Measurements from ENCODE around the gene MYRIP. TPM values are rescaled to one million over a fixed set of nuclear protein-coding genes. Genes with fewer than 3 reads are reported as not detected.
A peak's percentile ranks its signal among the peaks of the same experiment; 100 is the strongest.

The MYRIP gene
- total and polyA plus RNA-seq, 12 donors = 0.24 to 4.8 (median 1.4) TPM

- TF ChIP-seq POLR2A (IDR thresholded peaks at IDR 0.05) (no peak), CTCF (IDR thresholded peaks at IDR 0.05) (no peak)
- Histone ChIP-seq H3K4me1 (replicated peaks in 1 of 2) (no peaks in the 10 kb centered on the region), H3K27me3 (no peaks in the 10 kb centered on the region), H3K9me3 (replicated peaks in 1 of 3) (no peaks in the 10 kb centered on the region), H3K4me3 (no peak overlapping the region), H3K36me3 (replicated peaks in 1 of 2) (no peaks in the 10 kb centered on the region), H3K27ac (no peak overlapping the region)
- intact Hi-C loops (cut with DNase I) = no loop called here
- 91 to 97% (median 96%) methylated on average over 7 of the region's 7 CpGs for WGBS, 4 donors
- no peak for DNase-seq
These were observed 448.7 kb downstream of the MYRIP start for GRCh38 chr3:40258064-40258463.

GRCh38 chr3:40258555-40258954 is 449.1 kb downstream of the MYRIP start:
- WGBS, 4 donors = 68 to 85% (median 78%) methylated on average over 1 of the region's 1 CpG
- Histone ChIP-seq H3K27ac (no peak overlapping the region), H3K36me3 (replicated peaks in 1 of 2) (no peaks in the 10 kb centered on the region), H3K4me3 (no peak overlapping the region), H3K9me3 (replicated peaks in 1 of 3) (no peaks in the 10 kb centered on the region), H3K27me3 (no peaks in the 10 kb centered on the region), H3K4me1 (replicated peaks in 1 of 2) (no peaks in the 10 kb centered on the region)
- peak in 1 of 7 donors; percentile 11 for DNase-seq
- intact Hi-C loops (cut with DNase I) = no loop called here
- TF ChIP-seq CTCF (IDR thresholded peaks at IDR 0.05) = no peak
- no peak for TF ChIP-seq POLR2A (IDR thresholded peaks at IDR 0.05)

GRCh38 chr3:40262331-40262730 is 452.9 kb downstream of the MYRIP start:
- no peak for TF ChIP-seq POLR2A (IDR thresholded peaks at IDR 0.05)
- TF ChIP-seq CTCF (IDR thresholded peaks at IDR 0.05) = no peak
- no peaks in the 10 kb centered on the region for H3K36me3 ChIP-seq (replicated peaks in 1 of 2)
- no peaks in the 10 kb centered on the region for H3K4me1 ChIP-seq (replicated peaks in 1 of 2)
- no peaks in the 10 kb centered on the region for H3K27me3 ChIP-seq
- no peak overlapping the region for H3K27ac ChIP-seq
- intact Hi-C loops (cut with DNase I) = no loop called here
- DNase-seq = no peak
- no peaks in the 10 kb centered on the region for H3K9me3 ChIP-seq (replicated peaks in 1 of 3)
- H3K4me3 ChIP-seq = no peak overlapping the region

- intact Hi-C loops (cut with DNase I) = no loop called here
- no peak overlapping the region for H3K4me3 ChIP-seq
- TF ChIP-seq POLR2A (IDR thresholded peaks at IDR 0.05) (no peak), CTCF (IDR thresholded peaks at IDR 0.05) (no peak)
- no peaks in the 10 kb centered on the region for H3K9me3 ChIP-seq (replicated peaks in 1 of 3)
- 75 to 83% (median 79%) methylated on average over 1 of the region's 1 CpG for WGBS, 4 donors
- no peak for DNase-seq
- no peaks in the 10 kb centered on the region for H3K36me3 ChIP-seq (replicated peaks in 1 of 2)
- H3K4me1 ChIP-seq (replicated peaks in 1 of 2) = no peaks in the 10 kb centered on the region
- no peaks in the 10 kb centered on the region for H3K27me3 ChIP-seq
- no peak overlapping the region for H3K27ac ChIP-seq
These were observed 455.0 kb downstream of the MYRIP start for GRCh38 chr3:40264451-40264850.

All from adrenal gland (tissue), 12 donors.